Neural cell (in vitro differentiated cells): Measurements from ENCODE around the gene IRX3. TPM values are rescaled to one million over a fixed set of nuclear protein-coding genes. Genes with fewer than 3 reads are reported as not detected.

ENCODE experiments used
- H2AFZ ChIP-seq: fragments of 200-600, 300-800 bp; sonication (generic), shearing (Covaris generic); 2 replicates; pipeline ENCODE4 v1.6.0; 2014; ENCODE audit warnings: low read depth, mild to moderate bottlenecking, antibody characterized with exemption, low read length, moderate library complexity
- H3F3A ChIP-seq: fragments of 200-600 bp; shearing (Covaris generic); 2 replicates; pipeline ENCODE4 v1.6.1; 2016; ENCODE audit warnings: mild to moderate bottlenecking, moderate library complexity, mixed read lengths, antibody characterized with exemption, low read length; ENCODE audit not compliant: insufficient read depth, poor library complexity, severe bottlenecking
- H3K27ac ChIP-seq: fragments of 200-600, 300-800 bp; sonication (generic), shearing (Covaris generic); 2 replicates; pipeline ENCODE4 v1.5.1; 2014; ENCODE audit warnings: mild to moderate bottlenecking, low read length, moderate library complexity
- H3K27me3 ChIP-seq: fragments of 300-800, 200-600 bp; sonication (generic), shearing (Covaris generic); 2 replicates; pipeline ENCODE4 v1.6.0; 2014; ENCODE audit warnings: mild to moderate bottlenecking, low read depth, low read length, moderate library complexity; ENCODE audit not compliant: insufficient read depth
- H3K36me3 ChIP-seq: fragments of 300-800, 200-600 bp; sonication (generic), shearing (Covaris generic); 2 replicates; pipeline ENCODE4 v1.5.1; 2014; ENCODE audit warnings: mild to moderate bottlenecking, antibody characterized with exemption, low read length, moderate library complexity; ENCODE audit not compliant: insufficient read depth
- H3K4me2 ChIP-seq: fragments of 300-800, 200-600 bp; sonication (generic), shearing (Covaris generic); 2 replicates; pipeline ENCODE4 v1.6.0; 2014; ENCODE audit warnings: mild to moderate bottlenecking, low read length
- H3K4me3 ChIP-seq: fragments of 300-800, 200-600 bp; sonication (generic), shearing (Covaris generic); 2 replicates; pipeline ENCODE4 v1.5.1; 2014; ENCODE audit warnings: mild to moderate bottlenecking, low read length, moderate library complexity
- H3K79me2 ChIP-seq: fragments of 200-600 bp; shearing (Covaris generic); replicated peaks from 2 replicates; pipeline ENCODE4 v1.6.0; 2014; ENCODE audit warnings: mild to moderate bottlenecking, low read length, moderate library complexity; ENCODE audit not compliant: insufficient read depth
- H3K9ac ChIP-seq: fragments of 300-800, 200-600 bp; sonication (generic), shearing (Covaris generic); 2 replicates; pipeline ENCODE4 v1.6.1; 2016; ENCODE audit warnings: mild to moderate bottlenecking, low read length, mixed read lengths
- H3K9me2 ChIP-seq: fragments of 200-600 bp; shearing (Covaris generic); 2 replicates; pipeline ENCODE4 v1.6.1; 2016; ENCODE audit warnings: mild to moderate bottlenecking, low read length, mixed read lengths; ENCODE audit not compliant: insufficient read depth
- H3K9me3 ChIP-seq: fragments of 200-600, 300-800 bp; sonication (generic), shearing (Covaris generic); 2 replicates; pipeline ENCODE4 v1.6.1; 2016; ENCODE audit warnings: mild to moderate bottlenecking, mixed run types, low read length, moderate library complexity, mixed read lengths
- H4K20me1 ChIP-seq: fragments of 200-600 bp; shearing (Covaris generic); 2 replicates; pipeline ENCODE4 v1.6.1; 2016; ENCODE audit warnings: mild to moderate bottlenecking, mixed run types; ENCODE audit not compliant: insufficient read depth
- CTCF ChIP-seq: fragments of 450-650 bp; IDR thresholded peaks from 2 replicates; pipeline ENCODE4 v1.5.1; 2014; ENCODE audit warnings: antibody characterized with exemption, mild to moderate bottlenecking, moderate library complexity; ENCODE audit not compliant: poor library complexity, severe bottlenecking
- EP300 ChIP-seq: fragments of 450-650 bp; conservative IDR thresholded peaks from 2 replicates; pipeline ENCODE4 v1.6.1; 2014; ENCODE audit warnings: antibody characterized with exemption, mild to moderate bottlenecking, moderate library complexity; ENCODE audit not compliant: poor library complexity, severe bottlenecking
- EZH2 ChIP-seq: fragments of 200-600, 300-800 bp; shearing (Covaris generic), sonication (generic); IDR thresholded peaks from 2 replicates; pipeline ENCODE4 v1.6.1; 2014; ENCODE audit warnings: antibody characterized with exemption, low read length, borderline replicate concordance, mild to moderate bottlenecking; ENCODE audit not compliant: insufficient read depth, poor library complexity, severe bottlenecking
- MXI1 ChIP-seq: fragments of 450-650 bp; conservative IDR thresholded peaks from 2 replicates; pipeline ENCODE4 v1.6.1; 2014; ENCODE audit warnings: antibody characterized with exemption, mild to moderate bottlenecking; ENCODE audit not compliant: poor library complexity, severe bottlenecking
- POLR2AphosphoS5 ChIP-seq: IDR thresholded peaks from 2 replicates; pipeline ENCODE4 v1.6.1; 2012
- RAD21 ChIP-seq: fragments of 450-650 bp; conservative IDR thresholded peaks from 2 replicates; pipeline ENCODE4 v1.6.1; 2014; ENCODE audit warnings: antibody characterized with exemption, mild to moderate bottlenecking, moderate library complexity
- REST ChIP-seq: IDR thresholded peaks from 2 replicates; pipeline ENCODE4 v1.6.1; 2012; ENCODE audit warnings: borderline replicate concordance
- SMC3 ChIP-seq: fragments of 450-650 bp; conservative IDR thresholded peaks from 2 replicates; pipeline ENCODE4 v1.6.1; 2014; ENCODE audit warnings: antibody characterized with exemption, mild to moderate bottlenecking, moderate library complexity; ENCODE audit not compliant: poor library complexity
- TAF1 ChIP-seq: IDR thresholded peaks from 2 replicates; pipeline ENCODE4 v1.6.1; 2012; ENCODE audit warnings: low read depth
- polyA plus RNA-seq: library from polyadenylated mRNA; depleted of rRNA; stranded (reverse); fragments of >200 nt; gene quantifications from 2 replicates; pipeline ENCODE4 v1.2.3, GENCODE V29; 2014

Gene IRX3
- polyA plus RNA-seq, 1 donor from 2014 or later: not detected

GRCh38 chr16:54309341-54309740, 22.8 kb upstream of the IRX3 start:
- Histone ChIP-seq H3K4me2 (no peak overlapping the region), H3K79me2 (no peaks in the 10 kb centered on the region), H4K20me1 (no peaks in the 10 kb centered on the region), H3K4me3 (no peak overlapping the region), H3F3A (no peaks in the 10 kb centered on the region), H3K27me3 (peaks cover 5% of the 10 kb centered on the region), H2AFZ (no peak overlapping the region), H3K36me3 (no peaks in the 10 kb centered on the region), H3K9me2 (no peaks in the 10 kb centered on the region), H3K9ac (no peak overlapping the region), H3K27ac (no peak overlapping the region), H3K9me3 (no peaks in the 10 kb centered on the region)
- no peak for TF ChIP-seq RAD21
- TF ChIP-seq POLR2AphosphoS5: no peak
- TF ChIP-seq TAF1: no peak
- no peak for TF ChIP-seq REST
- TF ChIP-seq SMC3: no peak
- no peak for TF ChIP-seq CTCF
- no peak for TF ChIP-seq EZH2

DNA sequence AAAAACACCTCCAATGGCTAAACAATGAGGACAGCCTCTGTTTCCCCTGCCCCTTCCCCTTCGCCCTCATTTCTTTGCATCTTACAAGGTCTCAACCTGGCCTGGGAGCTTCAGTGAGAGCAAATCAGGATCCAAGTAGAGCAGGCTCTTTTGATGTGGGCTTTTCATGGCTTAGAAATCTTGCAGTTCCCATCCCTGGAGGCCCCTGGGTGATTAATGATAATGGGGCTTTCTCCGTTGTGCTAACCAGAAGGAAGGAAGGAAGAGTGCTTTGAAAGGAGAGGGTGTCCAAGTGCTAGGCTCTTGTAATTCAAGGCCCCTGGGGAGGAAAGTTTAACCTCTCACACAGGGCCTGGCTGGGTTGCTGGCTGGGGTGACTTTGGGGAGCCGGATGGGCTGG, 18.5 kb upstream of the IRX3 start:
- no peaks in the 10 kb centered on the region for H4K20me1 ChIP-seq
- H3K4me2 ChIP-seq: no peak overlapping the region
- H3K36me3 ChIP-seq: no peaks in the 10 kb centered on the region
- peaks cover 5% of the 10 kb centered on the region for H3K27me3 ChIP-seq
- no peak overlapping the region for H3K27ac ChIP-seq
- no peaks in the 10 kb centered on the region for H3K9me2 ChIP-seq
- H3K4me3 ChIP-seq: no peak overlapping the region
- H2AFZ ChIP-seq: no peak overlapping the region
- H3F3A ChIP-seq: no peaks in the 10 kb centered on the region
- TF ChIP-seq MXI1: no peak
- TF ChIP-seq CTCF: no peak
- no peak for TF ChIP-seq EP300
- TF ChIP-seq TAF1: no peak
- TF ChIP-seq EZH2: no peak
- TF ChIP-seq POLR2AphosphoS5: no peak
- no peak for TF ChIP-seq SMC3
- TF ChIP-seq RAD21: no peak
- no peak for TF ChIP-seq REST
- no peak overlapping the region for H3K9ac ChIP-seq
- no peaks in the 10 kb centered on the region for H3K9me3 ChIP-seq
- no peaks in the 10 kb centered on the region for H3K79me2 ChIP-seq
